HepG2 (cell line): ENCODE measurements around the gene DPEP1. TPM values are rescaled to one million over a fixed set of nuclear protein-coding genes. Genes with fewer than 3 reads are reported as not detected.

ENCODE experiments used
- AKAP8 ChIP-seq: sonication (generic); formaldehyde crosslinking; IDR thresholded peaks from 2 replicates; pipeline ENCODE4 v1.5.1; 2020; ENCODE audit warnings: mild to moderate bottlenecking, missing genetic modification reagents
- BCL6 ChIP-seq: IDR thresholded peaks from 2 replicates; pipeline ENCODE4 v1.6.1; 2016; ENCODE audit warnings: missing genetic modification reagents, missing compliant biosample characterization
- HHEX ChIP-seq: IDR thresholded peaks from 2 replicates; pipeline ENCODE4 v1.6.1; 2016; ENCODE audit warnings: control low read depth
- HNRNPL ChIP-seq: fragments of 200-400 bp; formaldehyde crosslinking; IDR thresholded peaks from 2 replicates; pipeline ENCODE4 v1.6.1; 2017; ENCODE audit warnings: mild to moderate bottlenecking, low read depth, low read length
- KMT2B ChIP-seq: IDR thresholded peaks from 2 replicates; pipeline ENCODE4 v1.6.1; 2016; ENCODE audit warnings: missing genetic modification reagents, missing compliant biosample characterization
- MEIS2 ChIP-seq: sonication (generic); formaldehyde crosslinking; IDR thresholded peaks from 2 replicates; pipeline ENCODE4 v1.9.0; 2021; ENCODE audit warnings: mild to moderate bottlenecking, missing genetic modification reagents
- MIER2 ChIP-seq: IDR thresholded peaks from 2 replicates; pipeline ENCODE4 v1.6.1; 2016; ENCODE audit warnings: missing biosample characterization, missing genetic modification reagents
- RERE ChIP-seq: IDR thresholded peaks from 2 replicates; pipeline ENCODE4 v1.6.1; 2016; ENCODE audit warnings: low read depth, missing genetic modification reagents, missing compliant biosample characterization
- TFDP1 ChIP-seq: IDR thresholded peaks from 2 replicates; pipeline ENCODE4 v1.6.1; 2016; ENCODE audit warnings: missing compliant biosample characterization, missing genetic modification reagents, borderline replicate concordance
- TRIM22 ChIP-seq: fragments of 450-650 bp; IDR thresholded peaks from 2 replicates; pipeline ENCODE4 v1.6.1; 2017
- ZBTB37 ChIP-seq: sonication (generic); formaldehyde crosslinking; IDR thresholded peaks from 2 replicates; pipeline ENCODE4 v1.4.0; 2020; ENCODE audit warnings: mild to moderate bottlenecking, missing genetic modification reagents
- ZNF768 ChIP-seq: sonication (generic); formaldehyde crosslinking; IDR thresholded peaks from 2 replicates; pipeline ENCODE4 v1.4.0; 2020; ENCODE audit warnings: missing genetic modification reagents
- ZNF770 ChIP-seq: sonication (generic); formaldehyde crosslinking; IDR thresholded peaks from 2 replicates; pipeline ENCODE4 v1.5.0; 2020; ENCODE audit warnings: mild to moderate bottlenecking, missing genetic modification reagents
- ZNF841 ChIP-seq: sonication (generic); formaldehyde crosslinking; IDR thresholded peaks from 2 replicates; pipeline ENCODE4 v1.8.1; 2023; ENCODE audit warnings: missing genetic modification reagents, borderline replicate concordance
- ZSCAN5A ChIP-seq: sonication (generic); formaldehyde crosslinking; IDR thresholded peaks from 2 replicates; pipeline ENCODE4 v1.8.0; 2022; ENCODE audit warnings: mild to moderate bottlenecking, missing genetic modification reagents, borderline replicate concordance
- polyA plus RNA-seq, 8 experiments: library from polyadenylated mRNA; depleted of rRNA in 3 of 8; stranded (reverse) in 7 of 8; unstranded in 1 of 8; fragments of >200 nt; fragmentation: Illumina TruSeq in 4 of 8; extraction: Trizol in 4 of 8; gene quantifications; 2 replicates each; pipeline versions ENCODE4 v1.2.1 to v1.2.3, GENCODE V29; 2011 to 2016; ENCODE audit warnings: low read depth in 4 of 8, missing spikeins in 1 of 8, mixed read lengths in 1 of 8; ENCODE audit not compliant: insufficient read depth in 1 of 8
- total RNA-seq, 5 experiments: library from RNA; depleted of rRNA; stranded (reverse); fragments of >200 nt; fragmentation: Illumina TruSeq; extraction: Trizol; gene quantifications; 2 replicates each; pipeline ENCODE4 v1.2.3, GENCODE V29; 2016; ENCODE audit warnings: low read depth in 1 of 5

The DPEP1 gene
- total and polyA plus RNA-seq, 2 of the 13 experiments (the other 11 are each of a cell fraction or from before 2014, with no cell fraction given), result 37.6 to 52.2 TPM

GRCh38 chr16:89567656-89568594 lies 45.5 kb upstream of the DPEP1 start (continued):
- TF ChIP-seq TFDP1, result no peak
- TF ChIP-seq ZNF770 (CRISPR knock-in tag), result no peak
- no peak for TF ChIP-seq MIER2 (CRISPR knock-in tag)
- no peak for TF ChIP-seq ZBTB37
- peak; percentile 50; the same call in 1 of the 2 replicates for TF ChIP-seq HNRNPL
- no peak for TF ChIP-seq ZNF768 (CRISPR knock-in tag)
- no peak for TF ChIP-seq ZNF841 (CRISPR knock-in tag)
- TF ChIP-seq HHEX, result no peak
- peak; percentile 18; the same call in 1 of the 2 replicates for TF ChIP-seq AKAP8 (CRISPR knock-in tag)
- no peak for TF ChIP-seq MEIS2
- TF ChIP-seq RERE (CRISPR knock-in tag), result no peak
- TF ChIP-seq BCL6 (CRISPR knock-in tag), result 0 out of 2 replicates have a peak, but pooled peaks have one; percentile 22
- no peak for TF ChIP-seq ZSCAN5A (CRISPR knock-in tag)
- TF ChIP-seq TRIM22, result no peak
- no peak for TF ChIP-seq KMT2B (CRISPR knock-in tag)
